Nephron progenitor cell (in vitro differentiated cells): ENCODE data around the gene DOK7.

Experiments used
- DNase-seq: peaks from one replicate; pipeline ENCODE4 v3.0.0; 2021
- H3K27ac Mint-ChIP-seq: 2 replicates; pipeline ENCODE4 v1.8.0; 2021; ENCODE audit warnings: mild to moderate bottlenecking, moderate library complexity, mixed read lengths
- H3K27me3 Mint-ChIP-seq: 2 replicates; pipeline ENCODE4 v1.8.0; 2021; ENCODE audit warnings: mild to moderate bottlenecking, low read depth, mixed read lengths; ENCODE audit not compliant: poor library complexity
- H3K36me3 Mint-ChIP-seq: 2 replicates; pipeline ENCODE4 v1.8.0; 2021; ENCODE audit warnings: low read depth, mixed read lengths
- H3K4me1 Mint-ChIP-seq: 2 replicates; pipeline ENCODE4 v1.8.0; 2021; ENCODE audit warnings: mixed read lengths
- H3K4me3 Mint-ChIP-seq: 2 replicates; pipeline ENCODE4 v1.8.0; 2021; ENCODE audit warnings: mild to moderate bottlenecking, moderate library complexity, mixed read lengths
- H3K9me3 Mint-ChIP-seq: 2 replicates; pipeline ENCODE4 v1.8.0; 2021; ENCODE audit warnings: mild to moderate bottlenecking, moderate library complexity, mixed read lengths
- TF ChIP-seq, protein P1 (sequence below): fragments of 200-600 bp; sonication (generic); IDR thresholded peaks from 2 replicates; pipeline ENCODE4 v1.5.0; 2021; ENCODE audit warnings: antibody characterized with exemption

Gene DOK7

DNA sequence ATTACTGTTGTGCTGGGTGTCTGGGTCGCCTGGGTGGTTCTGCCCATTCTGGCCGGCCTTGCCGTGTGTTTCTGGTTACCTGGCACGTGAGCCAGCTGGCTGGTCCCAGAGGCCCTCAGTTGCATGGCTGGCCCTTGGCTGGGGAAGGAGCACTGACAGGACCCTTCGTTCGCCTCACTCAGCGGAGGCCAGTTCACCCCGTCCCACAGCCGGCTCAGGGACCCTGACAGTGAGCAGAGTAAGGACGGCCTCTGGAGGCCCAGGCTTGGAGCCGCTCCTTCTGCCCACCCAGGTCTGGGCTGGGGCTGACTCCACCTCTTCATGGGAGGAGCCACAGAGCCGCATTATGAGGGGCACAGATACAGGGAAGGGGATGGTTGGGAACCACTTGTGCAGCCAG lies 41.6 kb upstream of the DOK7 start:
- DNase-seq, result no peak
- Mint-ChIP-seq H3K4me3 (no peak overlapping the region), H3K27ac (no peak overlapping the region), H3K9me3 (no peaks in the 10 kb centered on the region), H3K4me1 (peaks cover 21% of the 10 kb centered on the region), H3K36me3 (peaks cover 33% of the 10 kb centered on the region), H3K27me3 (no peaks in the 10 kb centered on the region)
- TF ChIP-seq, protein P1, sequence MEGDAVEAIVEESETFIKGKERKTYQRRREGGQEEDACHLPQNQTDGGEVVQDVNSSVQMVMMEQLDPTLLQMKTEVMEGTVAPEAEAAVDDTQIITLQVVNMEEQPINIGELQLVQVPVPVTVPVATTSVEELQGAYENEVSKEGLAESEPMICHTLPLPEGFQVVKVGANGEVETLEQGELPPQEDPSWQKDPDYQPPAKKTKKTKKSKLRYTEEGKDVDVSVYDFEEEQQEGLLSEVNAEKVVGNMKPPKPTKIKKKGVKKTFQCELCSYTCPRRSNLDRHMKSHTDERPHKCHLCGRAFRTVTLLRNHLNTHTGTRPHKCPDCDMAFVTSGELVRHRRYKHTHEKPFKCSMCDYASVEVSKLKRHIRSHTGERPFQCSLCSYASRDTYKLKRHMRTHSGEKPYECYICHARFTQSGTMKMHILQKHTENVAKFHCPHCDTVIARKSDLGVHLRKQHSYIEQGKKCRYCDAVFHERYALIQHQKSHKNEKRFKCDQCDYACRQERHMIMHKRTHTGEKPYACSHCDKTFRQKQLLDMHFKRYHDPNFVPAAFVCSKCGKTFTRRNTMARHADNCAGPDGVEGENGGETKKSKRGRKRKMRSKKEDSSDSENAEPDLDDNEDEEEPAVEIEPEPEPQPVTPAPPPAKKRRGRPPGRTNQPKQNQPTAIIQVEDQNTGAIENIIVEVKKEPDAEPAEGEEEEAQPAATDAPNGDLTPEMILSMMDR, result no peak

- TF ChIP-seq, protein P1, result no peak
- Mint-ChIP-seq H3K36me3 (peaks cover 25% of the 10 kb centered on the region), H3K9me3 (no peaks in the 10 kb centered on the region), H3K27ac (no peak overlapping the region), H3K4me1 (peaks cover 13% of the 10 kb centered on the region), H3K27me3 (no peaks in the 10 kb centered on the region), H3K4me3 (no peak overlapping the region)
- DNase-seq, result no peak
Observed at GRCh38 chr4:3422241-3422801, 40.8 kb upstream of the DOK7 start.

- Mint-ChIP-seq H3K9me3 (no peaks in the 10 kb centered on the region), H3K27me3 (no peaks in the 10 kb centered on the region), H3K4me3 (no peak overlapping the region), H3K36me3 (peaks cover 19% of the 10 kb centered on the region), H3K4me1 (peaks cover 12% of the 10 kb centered on the region), H3K27ac (no peak overlapping the region)
- TF ChIP-seq, protein P1, result no peak
- no peak for DNase-seq
Observed at GRCh38 chr4:3422808-3423297, 40.3 kb upstream of the DOK7 start.

DNA sequence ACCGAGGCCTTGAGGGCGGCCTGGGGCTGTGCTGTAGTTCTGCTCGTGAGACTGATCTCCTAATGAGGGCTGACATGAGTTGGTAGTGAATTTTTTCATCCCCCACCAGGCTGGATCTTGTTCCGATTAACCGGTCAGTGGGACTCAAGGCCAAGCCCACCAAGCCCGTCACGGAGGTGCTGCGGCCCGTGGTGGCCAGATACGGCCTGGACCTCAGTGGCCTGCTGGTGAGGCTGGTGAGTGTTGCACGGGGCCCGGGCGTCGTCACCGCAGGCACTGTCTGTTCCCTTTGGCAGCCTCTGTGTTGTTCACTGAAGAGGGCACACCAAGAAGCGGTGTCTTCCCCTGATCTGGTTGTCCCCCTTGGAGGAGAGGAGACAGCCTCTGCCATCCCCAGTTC lies 39.7 kb upstream of the DOK7 start:
- Mint-ChIP-seq H3K9me3 (no peaks in the 10 kb centered on the region), H3K27me3 (no peaks in the 10 kb centered on the region), H3K4me3 (no peak overlapping the region), H3K36me3 (peaks cover 17% of the 10 kb centered on the region), H3K27ac (no peak overlapping the region), H3K4me1 (peaks cover 12% of the 10 kb centered on the region)
- TF ChIP-seq, protein P1, result no peak
- no peak for DNase-seq

DNA sequence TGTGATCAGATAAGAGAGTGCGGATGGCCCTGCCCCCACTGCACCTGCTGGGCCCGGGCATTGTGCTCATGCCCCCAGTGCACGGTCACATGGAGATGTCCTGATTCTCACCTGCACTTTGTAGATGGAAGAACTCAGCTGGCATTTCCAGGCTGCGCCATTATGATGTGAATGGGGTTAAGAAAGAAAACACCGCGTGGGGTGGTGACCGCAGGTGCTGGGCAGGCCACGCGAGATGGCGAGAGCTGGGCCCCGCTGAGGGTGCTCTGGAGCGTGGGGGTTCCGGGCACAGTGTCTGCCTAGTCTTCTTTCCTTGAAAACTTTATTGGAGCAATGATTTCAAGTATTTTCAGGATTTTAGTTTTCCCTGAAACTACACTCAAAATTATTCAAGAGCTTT lies 39.2 kb upstream of the DOK7 start:
- H3K4me3 Mint-ChIP-seq, result no peak overlapping the region
- TF ChIP-seq, protein P1, result no peak
- no peaks in the 10 kb centered on the region for H3K9me3 Mint-ChIP-seq
- H3K36me3 Mint-ChIP-seq, result peaks cover 20% of the 10 kb centered on the region
- no peaks in the 10 kb centered on the region for H3K27me3 Mint-ChIP-seq
- no peak overlapping the region for H3K27ac Mint-ChIP-seq
- no peak for DNase-seq
- H3K4me1 Mint-ChIP-seq, result peaks cover 12% of the 10 kb centered on the region

- no peak overlapping the region for H3K4me3 Mint-ChIP-seq
- DNase-seq, result no peak
- peaks cover 17% of the 10 kb centered on the region for H3K4me1 Mint-ChIP-seq
- no peak overlapping the region for H3K27ac Mint-ChIP-seq
- H3K9me3 Mint-ChIP-seq, result no peaks in the 10 kb centered on the region
- TF ChIP-seq, protein P1, result no peak
- H3K27me3 Mint-ChIP-seq, result no peaks in the 10 kb centered on the region
- peaks cover 25% of the 10 kb centered on the region for H3K36me3 Mint-ChIP-seq
Observed at GRCh38 chr4:3424522-3425095, 38.5 kb upstream of the DOK7 start.
